ENCODE data around the gene LSR.
A peak's percentile ranks its signal among the peaks of the same experiment; 100 is the strongest.

The LSR gene, protein sequence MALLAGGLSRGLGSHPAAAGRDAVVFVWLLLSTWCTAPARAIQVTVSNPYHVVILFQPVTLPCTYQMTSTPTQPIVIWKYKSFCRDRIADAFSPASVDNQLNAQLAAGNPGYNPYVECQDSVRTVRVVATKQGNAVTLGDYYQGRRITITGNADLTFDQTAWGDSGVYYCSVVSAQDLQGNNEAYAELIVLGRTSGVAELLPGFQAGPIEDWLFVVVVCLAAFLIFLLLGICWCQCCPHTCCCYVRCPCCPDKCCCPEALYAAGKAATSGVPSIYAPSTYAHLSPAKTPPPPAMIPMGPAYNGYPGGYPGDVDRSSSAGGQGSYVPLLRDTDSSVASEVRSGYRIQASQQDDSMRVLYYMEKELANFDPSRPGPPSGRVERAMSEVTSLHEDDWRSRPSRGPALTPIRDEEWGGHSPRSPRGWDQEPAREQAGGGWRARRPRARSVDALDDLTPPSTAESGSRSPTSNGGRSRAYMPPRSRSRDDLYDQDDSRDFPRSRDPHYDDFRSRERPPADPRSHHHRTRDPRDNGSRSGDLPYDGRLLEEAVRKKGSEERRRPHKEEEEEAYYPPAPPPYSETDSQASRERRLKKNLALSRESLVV

DNA sequence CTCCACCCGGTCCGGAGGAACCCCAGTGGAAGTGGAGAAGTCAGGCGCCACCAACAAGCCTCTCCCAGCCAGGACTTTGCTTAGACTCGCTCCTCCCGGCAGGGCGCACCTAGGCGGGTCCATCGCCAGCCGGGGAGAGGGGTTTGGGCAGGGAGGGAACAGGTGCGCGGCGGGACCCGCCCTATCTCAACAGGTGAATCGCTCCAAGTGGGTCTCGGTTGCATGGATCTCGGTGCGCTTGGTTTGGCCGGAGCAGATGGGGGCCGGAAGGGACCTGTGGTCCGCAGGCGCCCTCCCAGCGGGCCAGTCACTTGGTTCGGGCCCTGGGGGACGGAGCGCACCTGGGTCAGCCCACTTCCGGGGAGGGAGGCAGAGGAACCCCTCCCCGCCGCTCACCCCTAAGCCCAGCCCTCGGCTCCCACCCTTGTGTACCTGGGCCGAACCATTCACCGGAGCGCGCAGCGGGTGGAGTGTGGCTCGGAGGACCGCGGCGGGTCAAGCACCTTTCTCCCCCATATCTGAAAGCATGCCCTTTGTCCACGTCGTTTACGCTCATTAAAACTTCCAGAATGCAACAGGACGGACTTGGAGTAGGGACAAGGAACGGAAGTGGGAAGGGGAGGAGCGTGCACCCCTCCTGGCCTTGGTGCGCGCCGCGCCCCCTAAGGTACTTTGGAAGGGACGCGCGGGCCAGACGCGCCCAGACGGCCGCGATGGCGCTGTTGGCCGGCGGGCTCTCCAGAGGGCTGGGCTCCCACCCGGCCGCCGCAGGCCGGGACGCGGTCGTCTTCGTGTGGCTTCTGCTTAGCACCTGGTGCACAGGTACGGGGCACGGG is at the start of gene LSR:
Gene LSR (plus strand): TSS at position 693 of the 836 bp plus-strand sequence. CDS start 21 bp downstream, at position 714.
- intact Hi-C loops (cut with DNase I) = no loop called here
- DNase-seq = peak in 2 of 10 donors; percentile 66 to 73

DNA sequence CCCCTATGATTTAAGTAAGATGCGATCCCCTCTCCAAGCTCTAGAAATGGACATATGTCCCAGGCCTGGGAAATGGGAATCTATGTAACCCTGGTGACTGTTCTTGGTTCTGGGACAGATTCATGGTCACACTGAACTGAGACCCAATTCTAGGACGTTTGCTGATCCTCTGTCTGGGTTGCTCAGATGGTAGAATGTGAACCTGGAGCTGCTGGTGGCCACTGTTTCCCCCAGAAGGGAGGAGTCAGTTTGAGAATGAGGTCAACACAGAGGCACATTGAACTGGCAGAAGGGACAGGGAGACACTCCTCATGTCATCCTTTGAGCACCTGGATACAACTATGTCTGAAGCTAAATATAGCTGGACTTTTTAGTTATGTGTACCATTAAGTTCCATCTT is 49.3 kb upstream of the LSR start:
- intact Hi-C loops (cut with DNase I) = no loop called here
- no peak for DNase-seq

DNA sequence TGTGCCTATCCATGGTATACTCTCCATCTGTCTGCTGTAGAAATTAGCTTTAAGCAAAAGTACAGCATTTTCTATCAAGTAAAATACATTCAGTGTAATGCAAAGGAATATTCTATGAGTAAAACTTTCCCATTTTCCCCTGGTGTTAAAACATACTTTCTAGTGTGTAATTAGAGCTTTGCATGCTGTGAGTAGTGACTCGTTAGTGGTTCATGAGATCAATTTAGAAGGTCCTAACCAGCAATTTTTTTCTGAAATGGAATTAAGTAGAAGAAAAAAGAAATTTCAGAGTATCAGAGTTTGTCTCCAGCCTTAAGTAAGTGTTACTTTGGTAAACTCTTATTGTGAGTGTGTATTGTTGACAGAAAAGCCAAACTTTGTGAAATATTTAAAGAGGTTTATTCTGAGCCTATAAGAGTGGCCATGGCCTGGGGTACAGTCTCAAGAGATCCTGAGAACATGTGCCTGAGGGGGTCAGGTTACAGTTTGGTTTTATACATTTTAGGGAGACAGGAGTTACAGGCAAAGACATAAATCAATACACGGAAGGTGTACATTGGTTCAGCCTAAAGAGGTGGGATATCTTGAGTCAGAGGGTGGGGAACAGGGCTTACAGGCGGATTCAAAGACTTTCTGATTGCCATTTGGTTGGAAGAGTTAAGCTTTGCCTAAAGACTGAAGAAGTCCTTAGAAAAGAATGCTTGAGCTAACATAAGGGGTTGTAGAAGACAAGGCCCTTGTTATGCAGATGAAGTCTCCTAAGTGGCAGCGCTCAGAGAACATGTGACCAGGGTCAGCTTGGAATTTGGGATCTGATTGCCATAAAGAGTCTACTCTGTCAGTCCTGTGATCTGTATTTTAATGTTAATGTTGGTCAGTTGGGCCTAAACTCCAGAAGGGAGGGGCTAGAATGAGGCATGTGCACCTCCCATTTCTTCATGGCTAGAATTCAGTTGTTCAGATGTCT is 45.8 kb upstream of the LSR start:
- DNase-seq = no peak
- intact Hi-C loops (cut with DNase I) = no loop called here

DNA sequence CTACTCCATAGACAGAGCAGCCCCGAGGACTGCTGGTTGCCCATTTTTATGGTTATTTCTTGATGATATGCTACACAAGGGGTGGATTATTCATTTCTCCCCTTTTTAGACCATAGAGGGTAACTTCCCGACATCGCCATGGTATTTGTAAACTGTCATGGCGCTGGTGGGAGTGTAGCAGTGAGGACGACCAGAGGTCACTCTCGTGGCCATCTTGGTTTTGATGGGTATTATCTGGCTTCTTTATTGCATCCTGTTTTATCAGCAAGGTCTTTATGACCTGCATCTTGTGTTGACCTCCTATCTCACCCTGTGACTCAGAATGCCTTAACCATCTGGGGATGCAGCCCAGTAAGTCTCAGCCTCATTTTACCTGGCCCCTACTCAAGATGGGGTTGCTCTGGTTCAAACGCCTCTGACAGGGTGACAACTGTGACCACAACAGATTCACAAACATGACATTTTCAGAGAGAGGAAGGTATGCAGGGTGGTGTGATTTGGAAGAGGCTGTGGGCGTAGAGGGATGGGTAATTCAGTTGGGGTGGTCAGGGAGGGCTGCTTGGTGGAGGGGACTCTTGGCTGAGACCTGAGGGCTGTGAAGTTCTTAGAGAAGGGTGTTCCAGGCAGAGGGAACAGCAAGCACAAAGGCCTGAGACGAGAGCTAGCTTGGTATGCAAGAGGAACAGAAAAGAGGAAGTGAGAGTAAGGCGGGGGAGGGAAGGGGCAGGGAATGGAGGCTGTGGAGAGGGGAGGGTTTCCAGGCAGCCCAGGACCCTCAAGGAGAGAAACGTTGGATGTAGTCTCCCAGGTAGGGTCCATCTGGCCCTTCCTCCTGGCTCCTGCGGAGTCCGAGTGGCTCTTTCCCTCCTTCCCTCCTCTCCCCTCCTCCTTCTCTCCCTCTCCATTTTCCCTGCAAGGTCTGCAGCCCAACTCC is 43.7 kb upstream of the LSR start:
- intact Hi-C loops (cut with DNase I) = no loop called here
- DNase-seq = no peak

DNA sequence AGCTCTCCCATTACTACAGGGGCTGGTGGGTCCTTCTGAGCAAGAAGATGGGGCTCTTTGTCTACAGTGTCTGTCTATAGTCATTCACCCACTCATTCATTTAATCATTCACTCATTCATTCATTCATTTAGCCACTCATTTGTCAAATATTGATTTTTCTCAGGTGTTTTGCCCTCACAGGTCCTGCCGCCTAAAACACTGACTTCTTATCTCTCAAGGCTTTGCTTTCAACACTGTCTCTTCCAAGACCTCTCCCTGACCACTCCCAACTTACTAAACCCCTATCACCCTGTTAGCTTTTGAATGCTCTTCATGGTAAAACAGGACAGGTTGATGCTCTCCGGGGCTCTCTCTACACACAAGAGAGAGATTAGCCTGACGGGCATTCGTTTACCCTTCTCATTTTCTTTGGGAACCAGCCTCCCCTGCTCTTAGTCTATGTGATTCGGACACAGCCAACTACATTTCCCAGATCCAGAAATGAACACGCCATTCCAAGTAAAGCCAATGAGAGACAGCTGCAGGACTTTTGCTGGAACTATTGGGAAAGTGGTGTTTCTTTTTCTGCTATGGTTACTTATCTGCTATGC is 43.0 kb upstream of the LSR start:
- no peak for DNase-seq
- intact Hi-C loops (cut with DNase I) = no loop called here

DNA sequence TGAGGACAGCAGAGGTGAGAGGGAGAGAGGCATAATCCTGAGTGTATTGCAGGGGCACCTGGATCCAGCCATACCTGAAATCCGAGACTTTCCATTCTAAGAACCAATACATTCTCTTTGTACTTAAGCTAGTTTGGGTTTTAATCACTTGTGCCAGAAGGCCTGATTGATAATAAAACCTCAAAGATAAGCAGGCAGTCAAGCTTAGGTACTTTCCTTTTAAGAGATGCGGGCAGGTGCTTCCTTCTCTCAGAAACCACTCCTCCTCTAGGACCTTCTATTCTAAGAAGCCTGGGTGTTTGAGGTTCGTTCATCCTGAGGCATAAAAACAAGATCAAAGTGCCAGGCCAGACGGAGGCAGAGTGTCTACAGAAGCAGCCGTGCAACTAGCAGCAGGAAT is 42.4 kb upstream of the LSR start:
- no peak for DNase-seq
- intact Hi-C loops (cut with DNase I) = no loop called here

DNA sequence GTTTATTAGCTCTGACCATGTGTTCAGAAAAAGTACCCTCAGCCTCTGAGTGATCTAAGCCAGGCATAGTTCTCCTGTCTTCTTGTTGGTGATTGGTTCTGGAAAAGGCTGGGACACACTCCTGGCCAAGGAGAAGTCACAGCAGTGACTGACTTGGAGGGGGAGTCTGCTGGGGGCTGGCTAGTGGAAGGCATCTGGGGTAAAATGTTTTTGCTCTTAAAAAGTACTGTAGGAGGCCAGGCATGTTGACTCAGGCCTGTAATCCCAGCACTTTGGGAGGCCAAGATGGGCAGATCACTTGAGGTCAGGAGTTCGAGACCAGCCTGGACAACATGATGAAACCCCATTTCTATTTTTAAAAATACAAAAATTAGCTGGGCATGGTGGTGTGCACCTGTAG is 41.9 kb upstream of the LSR start:
- DNase-seq = no peak
- intact Hi-C loops (cut with DNase I) = no loop called here

DNA sequence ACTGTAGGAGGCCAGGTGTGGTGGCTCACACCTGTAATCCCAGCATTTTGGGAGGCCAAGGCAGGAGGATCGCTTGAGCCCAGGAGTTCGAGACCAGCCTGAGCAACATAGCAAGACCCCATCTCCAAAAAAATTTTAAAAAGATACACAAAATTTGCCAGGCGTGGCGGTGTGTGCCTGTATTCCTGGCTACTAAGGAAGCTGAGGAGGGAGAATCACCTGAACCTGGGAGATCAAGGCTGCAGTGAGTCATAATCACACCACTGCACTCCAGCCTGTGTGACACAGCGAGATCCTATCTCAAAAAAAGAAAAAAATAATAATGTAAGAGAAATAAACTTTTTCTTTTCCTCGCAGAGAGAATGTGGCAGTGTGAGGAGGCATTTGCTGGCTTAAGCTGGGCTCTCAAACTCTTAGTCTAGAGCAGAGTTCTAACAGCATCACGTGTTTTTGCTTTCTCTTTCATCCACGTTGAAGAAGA is 41.4 kb upstream of the LSR start:
- intact Hi-C loops (cut with DNase I) = no loop called here
- DNase-seq = no peak

DNA sequence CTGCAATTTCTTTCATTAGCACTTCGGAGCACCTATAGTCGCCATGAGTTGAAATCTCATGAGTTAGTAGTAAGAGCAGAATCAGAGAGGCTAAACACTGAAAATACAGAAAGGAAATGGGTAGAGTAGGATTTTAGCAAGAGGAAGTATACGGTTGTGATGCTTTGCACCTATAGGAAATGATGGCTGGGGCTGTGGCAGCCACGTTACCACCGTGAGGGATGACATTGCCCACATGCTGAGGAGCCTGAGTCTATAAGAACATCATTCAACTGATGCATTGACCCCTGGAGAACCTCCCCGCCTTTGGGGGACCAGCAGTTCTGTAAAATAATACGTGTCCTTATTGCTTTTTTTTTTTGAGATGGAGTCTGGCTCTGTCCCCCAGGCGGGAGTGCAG is 40.7 kb upstream of the LSR start:
- intact Hi-C loops (cut with DNase I) = no loop called here
- no peak for DNase-seq

DNA sequence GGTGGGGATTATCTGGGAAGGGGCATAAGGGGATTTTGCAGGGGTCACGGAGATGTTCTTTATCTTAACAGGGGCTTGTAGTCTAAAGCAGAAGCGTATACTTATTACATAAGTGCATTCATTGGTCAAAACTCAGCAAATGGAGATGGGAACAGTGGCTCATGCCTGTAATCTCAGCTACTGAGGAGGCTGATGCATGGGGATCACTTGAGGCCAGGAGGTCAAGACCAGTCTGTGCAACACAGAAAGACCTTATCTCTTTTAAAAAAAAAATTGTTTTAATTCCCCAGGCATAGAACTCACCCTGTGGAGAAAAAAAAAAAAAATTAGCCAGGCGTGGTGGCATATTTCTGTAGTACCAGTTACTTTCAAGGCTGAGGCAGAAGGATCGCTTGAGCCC is 39.2 kb upstream of the LSR start:
- intact Hi-C loops (cut with DNase I) = no loop called here
- no peak for DNase-seq

DNA sequence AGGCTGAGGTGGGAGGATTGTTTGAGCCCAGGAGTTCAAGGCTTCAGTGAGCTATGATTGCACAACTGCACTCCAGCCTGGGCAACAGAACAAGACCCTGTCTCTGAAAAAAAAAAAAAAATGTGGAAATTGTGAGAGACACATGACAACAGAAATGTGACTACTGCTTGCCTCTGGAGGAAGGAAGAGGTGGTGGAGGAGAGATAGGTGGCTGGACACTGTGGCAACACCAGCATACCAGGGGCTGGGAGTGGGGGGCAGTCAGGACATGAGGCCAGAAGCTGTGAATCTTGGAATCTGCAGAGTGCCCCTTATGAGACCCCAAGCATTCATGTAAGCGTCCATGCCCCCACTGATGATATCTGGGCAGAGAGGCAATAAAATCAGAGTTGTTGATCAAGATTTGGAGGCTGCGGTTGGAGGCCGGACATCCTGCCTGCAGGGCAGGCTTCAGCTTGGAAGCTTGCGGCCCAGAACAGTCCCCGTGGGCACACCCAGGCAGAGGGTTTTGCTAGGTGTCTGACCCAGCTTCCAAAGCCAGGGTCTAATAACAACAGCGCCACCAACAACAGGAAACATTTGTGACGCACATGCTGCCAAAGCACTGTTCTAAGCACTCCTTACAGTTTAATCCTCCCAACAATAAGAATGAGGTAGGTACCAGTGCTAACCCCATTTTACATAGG is 37.1 kb upstream of the LSR start:
- intact Hi-C loops (cut with DNase I) = no loop called here
- peak in 1 of 10 donors; percentile 67 for DNase-seq

DNA sequence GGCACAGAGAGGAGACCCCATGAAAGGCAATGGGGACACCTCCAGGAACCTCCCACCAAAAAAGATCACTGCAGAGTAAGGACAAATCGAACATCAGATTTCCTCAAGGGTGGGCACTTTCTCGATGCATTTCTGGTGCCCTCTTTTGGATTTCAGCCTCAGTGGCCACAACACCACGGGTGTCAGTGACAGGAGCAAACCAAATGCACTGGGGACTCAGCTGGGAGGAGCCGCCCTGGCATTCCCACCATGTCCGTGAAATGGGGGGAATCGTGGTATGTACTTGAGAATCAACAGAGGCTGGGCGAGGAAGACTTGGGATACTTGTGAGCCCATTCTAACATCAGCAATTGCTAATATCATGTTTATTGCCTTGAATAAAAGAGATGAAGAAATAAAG is 36.6 kb upstream of the LSR start:
- no peak for DNase-seq
- intact Hi-C loops (cut with DNase I) = no loop called here

DNA sequence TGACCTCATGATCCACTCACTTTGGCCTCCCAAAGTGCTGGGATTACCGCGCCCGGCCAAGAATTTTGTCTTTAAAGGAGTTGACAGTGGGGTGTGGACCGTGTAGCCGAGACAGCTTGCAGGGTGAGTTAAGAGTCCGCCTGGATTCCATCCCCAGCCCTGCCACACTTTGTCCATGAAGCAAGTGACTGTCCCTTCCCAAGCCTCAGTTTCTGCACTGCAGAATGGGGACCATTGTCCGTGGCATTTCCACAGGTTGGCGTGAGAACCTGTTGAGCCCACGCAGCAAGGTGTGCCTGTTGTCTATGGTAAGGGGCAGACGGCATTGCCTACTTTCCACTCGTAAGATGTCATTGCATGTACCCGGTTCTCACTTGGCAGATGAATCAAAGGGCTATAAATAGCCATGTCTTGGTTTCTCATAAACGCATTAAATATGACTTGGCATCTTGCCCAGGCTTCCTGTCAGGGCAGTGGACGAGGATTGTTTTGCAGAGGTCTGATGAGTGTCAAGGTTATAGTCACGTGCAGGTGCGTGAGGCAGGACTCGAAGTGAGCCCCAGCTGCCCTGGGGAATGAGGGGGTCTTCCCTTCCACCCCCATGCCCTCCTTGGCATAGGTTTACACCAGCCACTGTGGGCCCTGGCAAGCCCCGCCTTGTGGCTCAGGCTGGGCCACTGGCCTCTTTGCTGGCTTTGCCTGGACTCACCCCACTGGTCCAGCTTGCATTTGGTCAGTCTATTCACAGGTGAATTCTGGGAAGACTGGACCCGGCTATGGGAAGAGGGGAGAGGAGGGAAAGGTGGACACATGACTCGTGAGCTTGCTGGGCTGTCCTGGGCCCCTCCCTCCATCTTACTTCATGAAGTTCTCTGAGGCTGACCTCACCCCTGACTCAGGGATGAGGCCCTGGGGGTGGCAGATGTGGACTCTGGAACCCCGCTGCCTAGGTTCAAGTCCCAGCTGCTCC is 34.9 kb upstream of the LSR start:
- DNase-seq = peak in 1 of 10 donors; percentile 39
- intact Hi-C loops (cut with DNase I) = no loop called here

DNA sequence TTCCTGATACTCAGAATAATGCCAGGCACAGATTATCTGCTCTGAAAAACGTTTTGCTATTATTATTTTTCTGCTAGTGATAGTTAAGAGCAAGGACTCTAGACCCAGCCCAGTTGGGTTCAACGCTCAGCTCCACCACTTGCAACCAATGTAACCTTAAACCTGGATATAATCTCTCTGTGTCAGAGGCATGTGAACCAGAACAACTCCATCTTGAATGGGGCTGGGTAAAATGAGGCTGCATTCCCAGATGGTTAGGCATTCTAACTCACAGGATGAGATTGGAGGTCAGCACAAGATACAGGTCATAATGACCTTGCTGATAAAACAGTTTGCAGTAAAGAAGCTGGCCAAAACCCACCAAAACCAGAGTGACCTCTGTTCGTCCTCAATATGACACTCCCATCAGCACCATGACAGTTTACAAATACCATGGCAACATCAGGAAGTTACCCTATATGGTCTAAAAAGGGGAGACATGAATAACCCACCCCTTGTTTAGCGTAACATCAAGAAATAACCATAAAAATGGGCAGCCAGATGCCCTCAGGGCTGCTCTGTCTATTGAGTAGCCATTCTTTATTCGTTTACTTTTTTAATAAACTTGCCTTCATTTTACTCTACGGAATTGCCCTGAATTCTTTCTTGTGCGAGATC is 33.9 kb upstream of the LSR start:
- no peak for DNase-seq
- intact Hi-C loops (cut with DNase I) = no loop called here

DNA sequence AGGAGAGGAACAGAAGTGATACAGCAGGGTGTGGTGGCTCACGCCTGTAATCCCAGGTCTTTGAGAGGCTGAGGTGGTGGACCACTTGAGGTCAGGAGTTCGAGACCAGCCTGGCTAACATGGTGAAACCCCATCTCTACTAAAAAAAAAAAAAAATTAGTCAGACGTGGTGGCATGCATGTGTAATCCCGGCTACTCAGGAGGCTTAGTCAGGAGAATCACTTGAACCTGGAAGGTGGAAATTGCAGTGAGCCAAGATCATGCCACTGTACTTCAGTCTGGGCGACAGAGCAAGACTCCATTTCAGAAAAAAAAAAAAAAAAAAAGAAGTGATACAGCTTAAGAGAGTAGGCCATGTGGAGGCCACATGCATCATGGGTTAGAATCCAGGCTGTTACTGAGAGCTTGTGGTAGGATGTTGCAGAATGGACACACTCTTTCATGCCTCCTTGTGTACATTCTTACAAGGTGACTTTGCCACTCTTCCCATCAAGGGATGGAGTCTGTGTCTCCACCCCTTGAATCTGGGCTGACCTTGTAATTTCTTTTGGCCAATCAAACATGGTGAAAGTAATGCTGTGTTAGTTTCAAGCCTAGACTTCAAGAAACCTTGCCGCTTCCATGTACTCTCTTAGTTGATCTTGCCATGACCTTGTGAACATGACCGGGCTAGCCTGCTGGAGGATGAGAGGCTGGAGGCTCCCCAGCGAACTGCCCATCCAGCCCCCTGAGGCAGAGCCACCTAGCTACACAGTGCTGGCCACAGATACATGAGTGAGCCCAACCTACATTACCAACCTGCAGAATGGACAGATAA is 32.6 kb upstream of the LSR start:
- no peak for DNase-seq
- intact Hi-C loops (cut with DNase I) = no loop called here
